GM20431 (cell line): Measurements from ENCODE around the gene SLC12A6.

Source experiments
- in situ Hi-C: fragments of 300-500 bp; cut with MseI, MboI; formaldehyde crosslinking; loops from one replicate; pipeline ENCODE4 v1.15.0; 2020; ENCODE audit warnings: low sequenced_read_pairs; ENCODE audit not compliant: unreplicated experiment

Gene SLC12A6

GRCh38 chr15:34335176-34336032 lies 2.2 kb downstream of the SLC12A6 start:
- in situ Hi-C loops: no loop called here

- in situ Hi-C loops: no loop called here
Measured at GRCh38 chr15:34334672-34335071, 2.9 kb downstream of the SLC12A6 start.

DNA sequence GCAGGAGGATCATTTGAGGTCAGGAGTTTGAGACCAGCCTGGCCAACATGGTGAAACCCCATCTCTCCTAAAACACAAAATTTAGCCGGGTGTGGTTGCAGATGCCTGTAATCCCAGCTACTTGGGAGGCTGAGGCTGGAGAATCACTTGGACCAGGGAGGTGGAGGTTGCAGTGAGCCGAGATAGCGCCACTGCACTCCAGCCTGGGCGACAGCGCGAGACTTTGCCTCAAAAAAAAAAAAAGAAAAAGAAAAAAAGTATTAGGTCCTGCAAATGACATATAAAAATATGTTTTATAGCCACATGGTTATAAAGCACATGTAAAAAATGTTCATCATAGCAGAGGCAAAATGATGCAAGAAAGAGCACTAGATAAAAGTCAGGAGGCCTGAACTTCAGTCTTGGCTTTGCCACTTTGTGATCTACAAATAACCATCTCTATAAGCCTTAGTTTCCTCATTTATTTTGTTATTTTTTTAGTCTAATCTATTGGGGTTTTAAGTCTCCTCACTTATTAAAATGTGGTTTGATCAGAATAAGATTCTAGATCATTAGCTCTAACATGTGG lies 4.9 kb downstream of the SLC12A6 start:
- in situ Hi-C loops: no loop called here

- in situ Hi-C loops: no loop called here
Measured at GRCh38 chr15:34331809-34332208, 5.8 kb downstream of the SLC12A6 start.

DNA sequence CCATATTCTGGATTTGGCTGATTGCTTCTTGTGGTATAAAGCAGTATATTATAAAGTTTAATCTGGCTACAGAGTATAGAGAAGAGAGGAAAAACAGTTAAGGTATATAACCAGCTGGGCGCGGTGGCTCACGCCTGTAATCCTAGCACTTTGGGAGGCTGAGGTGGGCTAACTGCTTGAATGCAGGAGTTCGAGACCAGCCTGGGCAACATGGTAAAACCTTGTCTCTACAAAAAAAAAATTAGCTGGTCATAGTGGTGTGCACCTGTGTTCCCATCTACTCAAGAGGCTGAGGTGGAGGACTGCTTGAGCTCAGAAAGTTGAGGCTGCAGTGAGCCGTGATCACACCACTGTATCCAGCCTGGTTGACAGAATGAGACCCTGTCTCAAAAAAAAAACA lies 7.3 kb downstream of the SLC12A6 start:
- in situ Hi-C loops: no loop called here

DNA sequence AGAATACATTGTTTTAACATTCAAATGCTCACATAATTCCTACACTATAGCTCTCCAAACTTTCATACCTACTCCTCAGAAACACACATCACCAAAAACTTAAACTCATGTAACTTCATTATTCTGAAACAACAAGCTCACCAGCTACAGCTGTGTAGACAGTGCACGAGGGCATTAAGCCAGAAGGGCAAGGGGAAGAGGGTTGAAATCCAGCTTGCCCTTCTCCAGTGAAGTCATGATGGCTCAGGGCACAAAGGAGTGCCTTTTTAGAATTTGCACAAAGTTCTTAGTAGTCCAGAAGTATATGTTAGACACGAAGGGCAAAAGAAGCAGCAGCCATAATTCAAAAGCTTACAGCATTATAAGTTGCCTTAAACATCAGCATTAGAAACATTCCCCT lies 8.6 kb downstream of the SLC12A6 start:
- in situ Hi-C loops: no loop called here

DNA sequence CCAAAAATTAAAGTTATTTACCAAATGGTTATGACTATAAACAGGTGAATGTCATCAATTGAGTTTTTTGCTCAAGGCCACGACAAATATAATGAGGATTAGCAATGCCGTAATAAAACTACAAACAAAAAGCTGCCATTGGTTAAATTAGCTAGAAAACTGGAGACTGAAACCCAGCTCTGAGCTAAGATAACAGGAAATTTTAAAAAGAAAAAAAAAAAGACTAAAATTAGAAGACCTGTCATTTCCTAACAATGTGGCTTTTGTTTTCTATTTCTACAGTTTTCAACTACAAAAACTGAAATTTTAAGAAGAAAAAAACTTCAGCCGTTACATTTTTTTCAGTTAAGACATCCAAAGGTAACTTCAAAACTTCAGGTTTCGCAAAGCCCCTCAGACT lies 9.7 kb downstream of the SLC12A6 start:
- in situ Hi-C loops: no loop called here

- in situ Hi-C loops: no loop called here
Measured at GRCh38 chr15:34325368-34325767, 12.2 kb downstream of the SLC12A6 start.

DNA sequence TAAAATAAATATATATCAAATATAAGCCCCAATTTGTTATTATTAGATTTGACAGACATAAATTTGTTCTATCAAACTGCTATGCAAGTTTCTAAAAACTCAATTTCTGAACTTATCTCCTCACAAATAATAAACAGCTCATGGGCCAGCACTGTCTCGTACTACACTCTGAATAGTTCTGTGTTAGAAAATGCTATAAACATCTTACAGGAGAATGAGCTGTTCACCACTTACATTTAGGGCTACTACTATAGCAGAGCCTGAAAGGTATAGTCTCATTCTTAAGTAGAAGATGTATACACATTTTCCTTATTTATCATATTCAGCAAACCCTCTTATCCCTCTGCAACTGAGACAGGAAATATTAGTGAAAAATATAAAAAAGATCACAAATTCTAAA lies 12.6 kb downstream of the SLC12A6 start:
- in situ Hi-C loops: no loop called here

DNA sequence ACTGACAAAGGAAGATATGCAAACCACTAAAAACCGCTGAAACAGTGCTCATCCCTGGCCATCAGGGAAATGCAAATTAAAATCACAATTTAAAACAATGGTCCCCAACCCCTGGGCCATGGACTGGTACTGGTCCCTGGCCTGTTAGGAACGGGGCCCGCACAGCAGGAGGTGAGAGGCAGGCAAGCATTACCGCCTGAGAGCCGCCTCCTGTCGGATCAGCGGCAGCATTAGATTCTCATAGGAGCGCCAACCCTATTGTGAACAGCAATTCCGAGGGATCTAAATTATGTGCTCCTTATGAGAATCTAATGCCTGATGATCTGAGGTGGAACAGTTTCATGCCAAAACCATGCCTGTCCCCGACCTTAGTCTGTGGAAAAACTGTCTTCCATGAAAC lies 14.4 kb downstream of the SLC12A6 start:
- in situ Hi-C loops: no loop called here

DNA sequence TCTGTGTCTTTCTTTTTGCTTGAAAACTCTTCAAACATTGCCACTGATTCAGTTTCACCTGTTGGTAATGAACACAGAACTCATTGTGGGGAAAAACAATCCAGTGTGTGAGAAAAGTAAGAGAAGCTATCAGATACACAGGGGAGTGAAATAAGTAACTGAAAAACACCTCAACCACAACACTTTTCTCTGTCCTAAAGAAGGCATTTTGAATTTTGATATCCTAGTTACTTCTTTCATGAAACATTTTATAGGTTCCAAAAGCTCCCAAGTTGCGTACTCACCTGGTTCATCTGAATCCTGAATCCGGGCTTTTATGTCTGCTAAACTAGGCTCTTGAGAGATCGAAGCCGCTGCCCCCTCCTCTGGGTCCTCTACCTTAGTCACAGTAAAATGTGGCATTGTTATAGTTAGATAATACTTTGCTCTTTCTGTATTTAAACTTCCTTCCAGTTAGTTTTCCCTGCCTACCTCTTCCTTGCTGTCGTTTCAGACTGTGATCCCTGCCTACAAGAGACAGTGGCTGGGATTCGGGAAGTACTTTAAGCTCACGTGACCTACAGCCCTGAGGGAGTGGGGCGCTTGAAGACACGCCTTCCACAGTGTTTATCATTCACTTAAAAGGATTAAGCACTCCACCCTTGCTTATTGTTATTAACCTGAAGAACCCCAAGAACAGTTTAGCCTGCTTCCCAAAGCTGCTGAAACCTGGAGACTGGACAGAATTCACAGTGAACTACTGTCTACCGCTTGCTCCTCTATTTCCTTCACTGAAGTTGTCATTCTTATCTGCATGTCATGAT lies 19.1 kb downstream of the SLC12A6 start:
- in situ Hi-C loops: no loop called here

GRCh38 chr15:34314491-34315490 lies 22.8 kb downstream of the SLC12A6 start:
- in situ Hi-C loops: no loop called here

DNA sequence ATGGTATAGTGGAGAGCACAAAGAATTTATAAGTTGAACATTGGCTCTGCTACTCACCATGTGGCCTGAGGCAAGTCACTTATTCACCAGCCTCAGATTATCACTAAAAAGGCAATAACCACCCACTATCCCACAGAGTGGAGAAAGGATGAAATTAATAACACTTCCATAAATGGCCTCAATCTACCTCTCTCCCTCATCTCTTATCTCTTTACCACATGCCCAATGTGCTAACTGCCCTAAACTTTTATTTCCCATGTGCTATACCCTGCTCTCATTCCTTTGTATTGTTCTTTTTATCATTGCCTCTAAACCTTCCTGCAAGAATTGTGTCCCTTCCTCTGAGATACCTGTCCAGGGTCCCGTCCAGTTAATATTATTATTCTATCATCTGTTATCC lies 26.0 kb downstream of the SLC12A6 start:
- in situ Hi-C loops: no loop called here

- in situ Hi-C loops: no loop called here
Measured at GRCh38 chr15:34304613-34305012, 33.0 kb downstream of the SLC12A6 start.

DNA sequence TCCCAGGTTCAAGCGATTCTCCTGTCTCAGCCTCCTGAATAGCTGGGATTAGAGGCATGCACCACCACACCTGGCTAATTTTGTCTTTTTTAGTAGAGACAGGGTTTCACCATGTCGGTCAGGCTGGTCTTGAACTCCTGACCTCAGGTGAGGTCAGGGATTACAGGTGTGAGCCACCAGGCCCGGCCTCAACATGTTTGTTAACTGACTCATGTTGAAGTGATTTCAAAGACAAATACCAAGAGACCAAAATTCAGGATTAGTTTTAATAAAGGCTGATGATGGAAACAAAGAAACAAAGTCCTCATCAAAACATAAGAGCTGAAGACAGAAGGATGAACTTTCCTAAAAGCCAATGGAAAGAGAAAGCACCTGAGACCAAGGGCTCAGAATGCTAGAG lies 36.5 kb downstream of the SLC12A6 start:
- in situ Hi-C loops: no loop called here

DNA sequence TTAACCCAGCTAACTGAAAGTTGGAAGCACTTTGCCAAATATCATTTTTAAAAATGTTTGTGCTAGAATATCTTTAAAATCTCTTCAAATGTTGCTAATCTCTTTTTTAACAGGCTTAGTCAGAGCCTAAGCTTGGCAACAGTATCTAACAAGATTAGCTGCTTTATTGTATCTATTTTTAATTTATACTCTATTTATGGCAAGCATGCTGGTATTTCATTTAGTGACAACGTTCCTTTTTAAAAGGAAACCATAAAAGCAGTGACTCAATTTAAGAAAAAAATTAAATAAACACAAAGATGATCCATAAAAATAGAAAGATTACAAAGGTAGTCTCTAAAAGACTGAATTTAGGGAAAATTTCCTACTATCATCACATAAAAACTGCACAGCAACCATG lies 40.5 kb downstream of the SLC12A6 start:
- in situ Hi-C loops: no loop called here

GRCh38 chr15:34292621-34293020 lies 45.0 kb downstream of the SLC12A6 start:
- in situ Hi-C loops: no loop called here

GRCh38 chr15:34284937-34285336 lies 52.6 kb downstream of the SLC12A6 start:
- in situ Hi-C loops: no loop called here

DNA sequence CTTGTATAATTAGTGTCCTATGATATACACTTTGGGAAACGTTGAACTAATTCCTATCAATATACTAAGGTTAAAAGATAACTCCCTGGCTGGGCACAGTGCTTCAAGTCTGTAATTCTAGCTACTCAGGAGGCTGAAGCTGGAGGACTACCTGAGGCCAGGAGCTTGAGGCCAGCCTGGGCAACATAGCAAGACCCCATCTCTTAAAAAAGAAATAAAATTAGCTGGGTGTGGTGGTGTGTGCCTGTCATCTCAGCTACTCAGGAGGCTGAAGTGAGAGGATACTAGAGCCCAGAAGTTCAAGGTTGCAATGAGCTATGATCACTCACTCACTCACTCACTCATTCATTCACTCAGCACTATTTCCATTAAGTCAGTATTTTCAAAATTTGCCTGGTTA lies 55.2 kb downstream of the SLC12A6 start:
- in situ Hi-C loops: no loop called here

- in situ Hi-C loops: no loop called here
Measured at GRCh38 chr15:34280193-34280592, 57.4 kb downstream of the SLC12A6 start.
